Suppressor macrophage treated with lipopolysaccharide for 4 hours (primary cell): ENCODE data around the gene IFNGR1.

Experiments used
- DNase-seq: peaks from one replicate; pipeline ENCODE4 v3.0.0-alpha.2; 2020

The IFNGR1 gene

DNA sequence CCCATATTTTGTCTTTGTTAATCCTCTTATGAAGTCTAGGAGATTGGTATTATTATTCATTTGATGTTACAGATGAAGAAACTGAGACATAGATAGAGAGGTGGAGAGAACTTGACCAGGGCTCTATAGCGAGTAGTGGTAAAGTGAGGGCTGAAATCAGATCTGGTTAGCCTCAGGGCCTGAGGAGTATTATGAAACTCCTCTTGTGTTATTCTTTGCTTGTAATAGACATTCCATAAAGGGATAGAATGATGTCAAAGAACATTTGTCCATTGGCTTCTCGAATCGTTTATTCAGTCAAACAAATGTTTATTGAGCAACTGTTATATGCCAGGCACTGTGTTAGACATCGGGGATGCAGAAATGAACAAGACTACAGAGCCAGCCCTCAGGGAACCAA is 45.7 kb downstream of the IFNGR1 start, which contains the start of gene IL22RA2:
Gene IL22RA2 (minus strand): TSS at position 144 of the 400 bp plus-strand sequence. CDS start 11,895 bp downstream, outside the sequence.
- DNase-seq, result no peak

DNA sequence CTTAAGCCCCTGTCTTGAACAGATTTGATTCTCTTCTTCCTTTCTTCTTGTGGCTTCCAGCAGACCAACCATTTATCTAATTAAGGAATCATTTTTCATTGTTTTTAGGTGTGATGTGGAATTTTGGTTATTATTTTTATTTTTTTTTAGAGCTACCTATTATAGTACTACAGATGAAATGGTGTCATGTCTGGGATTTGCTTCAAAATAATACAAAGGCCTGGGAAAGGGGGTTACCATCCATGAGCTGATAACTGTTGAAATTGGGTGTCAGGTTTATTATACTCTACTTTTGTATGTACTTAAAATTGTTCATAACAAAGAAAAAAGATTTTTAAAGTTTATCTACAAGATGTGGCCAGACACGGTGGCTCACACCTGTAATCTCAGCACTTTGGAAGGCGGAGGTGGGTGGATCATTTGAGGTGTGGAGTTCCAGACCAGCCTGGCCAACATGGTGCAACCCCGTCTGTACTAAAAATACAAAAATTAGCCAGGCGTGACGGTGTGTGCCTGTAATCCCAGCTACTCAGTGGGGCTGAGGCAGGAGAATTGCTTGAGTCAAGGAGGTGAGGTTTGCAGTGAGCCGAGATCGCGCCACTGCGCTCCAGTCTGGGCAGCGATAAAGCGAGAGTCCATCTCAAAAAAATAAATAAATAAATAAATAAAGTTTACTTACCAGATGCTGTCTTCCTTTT is 46.3 kb downstream of the IFNGR1 start:
- DNase-seq, result no peak

DNA sequence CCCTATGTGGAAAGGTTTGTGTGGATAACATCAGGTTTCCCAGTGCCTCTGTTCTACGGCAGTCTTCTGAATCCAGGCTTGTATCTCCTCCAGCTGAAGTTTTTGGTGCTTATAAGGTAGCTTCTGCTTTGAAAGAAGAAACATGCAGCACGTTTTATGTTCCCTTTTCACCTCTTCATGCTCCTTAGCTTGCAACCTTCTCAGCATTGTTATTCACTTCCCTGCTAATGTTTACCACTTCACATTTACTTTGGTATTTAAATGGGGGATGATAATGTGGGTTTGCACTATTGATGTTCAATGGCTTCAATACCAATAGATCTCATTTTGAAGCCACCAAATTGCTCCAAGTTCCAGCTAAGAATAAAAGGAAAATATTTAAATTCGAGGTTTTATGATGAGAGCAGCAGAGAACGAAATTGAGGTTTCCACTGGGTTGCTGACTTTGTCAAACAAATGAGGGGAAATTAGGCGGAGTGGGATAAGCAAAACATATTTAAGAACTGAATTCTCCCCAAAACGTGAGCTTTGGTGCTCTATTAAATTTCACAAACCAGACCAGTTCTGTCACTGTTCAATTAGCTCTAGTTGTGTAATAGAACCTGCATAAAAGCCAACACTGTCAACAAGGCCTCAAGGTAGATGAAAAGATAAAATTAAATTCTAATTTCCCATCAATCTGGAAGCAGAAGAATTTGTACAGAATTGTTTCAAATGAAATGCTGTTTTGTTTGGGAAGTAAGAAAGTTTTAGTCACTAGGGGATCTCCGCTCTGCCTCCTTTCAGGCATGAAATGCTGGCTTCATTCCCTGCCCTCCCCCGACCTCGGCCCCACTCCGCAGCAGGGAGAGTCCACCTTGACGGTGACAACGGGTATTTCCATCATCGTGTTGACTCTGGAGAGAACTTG is 47.1 kb downstream of the IFNGR1 start:
- no peak for DNase-seq

DNA sequence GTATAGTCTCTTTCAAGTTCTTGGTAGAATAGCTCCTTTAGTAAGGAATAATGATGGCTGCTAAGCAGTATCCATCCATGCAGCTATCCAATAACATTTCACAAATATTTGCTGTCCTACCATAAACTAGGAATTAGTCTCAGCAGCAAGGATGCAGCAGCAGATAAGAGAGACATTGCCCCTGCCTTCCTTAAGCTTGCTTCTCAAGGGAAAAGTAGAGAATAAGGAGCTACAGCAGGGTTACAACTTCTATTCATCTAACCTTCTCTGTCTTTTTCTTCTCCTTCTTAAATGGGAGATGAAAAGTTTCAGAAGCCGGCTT is 48.2 kb downstream of the IFNGR1 start:
- DNase-seq, result no peak

DNA sequence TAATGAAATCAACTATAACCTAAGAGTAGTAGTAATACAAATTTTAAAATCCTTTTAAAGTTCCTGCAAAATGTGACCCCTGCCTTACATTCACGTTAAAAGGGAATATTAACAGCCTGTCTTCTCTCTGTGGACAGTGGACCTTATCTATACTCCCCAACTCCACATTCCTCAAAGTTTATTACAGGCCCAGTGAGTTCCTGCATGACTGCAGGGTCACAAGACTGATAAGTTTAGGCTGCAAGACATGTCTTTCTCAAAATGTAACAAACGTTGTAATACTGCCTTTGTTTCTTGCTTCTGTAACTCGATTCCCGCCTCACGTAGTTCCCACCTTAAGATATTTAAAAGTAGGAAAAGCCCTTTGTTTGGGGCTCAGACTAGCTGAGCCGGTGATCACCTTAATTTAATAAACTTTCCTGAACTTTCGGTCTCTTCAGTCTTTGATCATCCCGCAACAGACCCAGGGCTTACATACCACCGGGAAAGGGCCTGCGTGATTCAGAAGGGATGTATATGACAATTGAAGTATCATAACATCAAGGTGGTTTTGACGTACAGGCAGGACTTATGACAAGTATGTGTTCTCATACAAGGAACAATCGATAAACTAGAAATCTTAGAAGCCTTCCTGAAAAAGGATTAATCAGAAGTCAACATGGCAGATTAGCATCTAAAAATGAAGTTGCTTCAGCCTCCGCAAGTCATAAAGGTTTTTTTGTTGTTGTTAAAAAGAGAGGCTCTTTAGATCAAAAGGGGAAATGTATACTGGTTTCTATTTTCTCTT is 48.7 kb downstream of the IFNGR1 start:
- no peak for DNase-seq

DNA sequence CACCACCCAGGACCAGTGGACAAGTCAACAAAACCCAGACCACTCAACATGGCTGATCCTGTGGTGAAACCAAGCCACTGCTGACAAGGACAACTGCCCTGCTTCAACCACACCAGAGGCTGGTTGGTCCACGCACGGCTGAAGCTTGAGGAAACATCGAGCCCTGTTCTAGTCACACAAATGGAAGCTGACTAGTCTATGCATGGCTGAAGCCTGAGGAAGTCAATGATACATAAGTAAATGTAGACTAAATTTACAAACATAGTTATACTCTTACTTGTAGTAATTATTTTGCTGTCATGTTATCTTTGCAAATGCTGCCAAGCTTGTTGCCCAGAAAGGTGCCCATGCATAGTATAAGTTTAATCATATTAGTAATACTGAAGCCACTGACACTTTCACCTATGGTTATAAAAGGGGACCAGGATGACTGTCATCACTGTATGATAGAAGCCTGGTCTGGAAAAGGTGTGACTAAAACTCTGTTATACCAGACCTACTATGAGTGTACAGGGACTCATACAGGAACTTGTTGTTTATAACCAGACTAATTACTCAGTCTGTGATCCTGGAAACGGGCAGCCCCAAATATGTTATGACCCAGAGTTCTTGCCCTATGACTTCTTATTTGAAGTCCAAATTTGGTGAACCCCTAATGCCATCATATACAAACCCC is 51.3 kb downstream of the IFNGR1 start:
- no peak for DNase-seq

DNA sequence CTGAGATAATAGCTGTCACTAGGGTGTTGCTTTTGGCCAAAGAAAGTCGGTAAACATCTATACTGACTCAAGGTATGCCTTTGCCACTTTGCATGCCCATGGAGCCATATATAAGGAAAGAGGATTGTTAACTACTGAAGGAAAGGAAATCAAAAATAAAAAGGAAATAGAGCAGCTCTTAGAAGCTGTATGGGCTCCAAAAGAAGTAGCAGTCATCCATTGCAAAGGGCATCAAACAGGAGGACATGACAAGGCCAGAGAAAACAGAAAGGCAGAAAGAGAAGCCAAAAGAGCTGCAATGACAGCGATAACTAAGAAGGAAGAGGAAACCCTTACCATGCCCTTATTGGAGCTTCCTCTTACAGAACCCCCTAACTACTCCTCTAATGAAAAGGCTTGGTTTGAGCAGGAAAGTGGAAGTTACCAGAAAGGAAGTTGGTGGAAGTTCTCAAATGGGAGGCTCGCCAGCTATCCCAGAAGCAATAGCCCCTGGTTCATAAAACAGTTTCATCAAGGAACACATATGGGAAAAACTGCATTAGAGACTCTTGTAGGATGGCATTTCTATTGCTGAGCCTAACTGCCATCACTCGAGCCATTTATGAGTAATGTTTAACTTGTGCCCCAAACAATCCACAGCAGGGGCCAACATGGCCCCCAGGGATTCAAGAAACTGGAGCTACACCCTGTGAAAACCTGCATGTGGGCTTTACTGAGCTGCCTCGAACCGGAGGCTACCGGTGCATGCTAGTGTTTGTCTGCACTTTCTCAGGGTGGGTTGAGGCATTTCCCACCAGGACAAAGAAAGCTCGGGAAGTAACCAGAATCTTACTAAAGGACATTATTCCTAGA is 52.7 kb downstream of the IFNGR1 start:
- DNase-seq, result peak; percentile 65

DNA sequence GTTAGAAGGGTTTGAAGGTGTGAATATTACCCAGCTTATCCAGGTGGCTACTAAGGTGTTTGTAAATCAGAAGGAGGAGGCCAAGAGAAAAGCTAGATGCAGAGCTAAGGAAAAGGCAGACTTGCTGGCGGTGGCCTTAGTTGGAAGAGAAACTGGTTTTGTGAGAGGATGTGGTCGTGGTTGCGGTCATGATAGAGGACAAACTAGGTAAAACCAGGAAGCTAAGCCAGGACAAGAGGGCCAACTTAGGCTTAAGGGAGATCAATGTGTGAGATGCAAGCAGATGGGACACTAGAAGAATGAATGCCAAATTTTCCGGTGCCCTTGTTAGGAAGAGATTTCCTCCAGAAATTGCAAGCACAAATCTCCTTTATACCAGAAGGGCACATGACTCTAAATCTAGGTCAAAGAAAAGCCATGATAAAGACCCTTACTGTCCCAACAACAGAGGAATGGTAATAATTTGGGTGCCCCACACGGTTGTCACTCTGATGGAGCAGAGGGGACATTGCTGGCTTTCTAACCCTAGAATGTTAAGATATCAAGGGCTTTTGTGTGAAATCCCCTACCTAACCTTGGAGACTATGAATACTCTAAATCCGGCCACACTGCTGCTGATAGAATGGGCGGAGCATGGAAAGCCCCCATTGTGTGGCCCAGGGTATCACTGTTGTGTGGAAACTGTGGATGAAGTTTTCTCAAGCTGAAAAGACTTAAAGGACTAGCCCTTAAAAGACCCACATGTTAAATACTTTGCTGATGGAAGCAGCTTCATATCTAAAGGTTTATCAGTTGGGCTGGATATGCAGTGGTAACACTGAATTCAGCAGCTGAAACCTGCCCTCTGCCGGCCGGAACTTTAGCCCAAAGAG is 53.6 kb downstream of the IFNGR1 start:
- no peak for DNase-seq

DNA sequence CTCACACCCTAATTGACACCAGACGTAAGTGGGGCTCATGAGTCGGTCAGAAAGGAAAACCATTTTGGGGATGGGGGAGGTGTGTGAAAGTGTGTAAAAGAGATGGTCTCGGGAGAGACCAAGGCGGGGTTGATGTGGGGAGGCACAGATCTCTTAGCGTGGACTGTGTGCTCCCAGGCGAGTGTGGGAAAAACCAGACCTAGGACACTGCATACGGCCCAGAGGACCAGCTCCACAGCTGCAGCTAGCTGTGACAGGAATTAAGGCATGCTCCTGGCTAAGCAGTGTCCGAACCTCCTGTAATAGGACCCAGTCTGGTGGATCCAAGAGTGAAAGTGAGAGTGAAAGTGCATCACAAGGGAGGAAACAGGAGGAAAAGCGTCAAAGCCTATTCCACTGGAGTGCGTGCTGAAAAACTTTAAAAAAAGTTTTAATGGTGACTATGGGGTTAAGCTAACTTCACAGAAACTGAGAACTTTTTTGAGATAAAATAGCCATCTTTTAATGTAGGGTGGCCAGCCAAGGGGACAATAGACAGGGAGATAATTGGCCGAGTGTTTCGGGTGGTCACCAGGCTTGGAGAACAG is 55.4 kb downstream of the IFNGR1 start:
- DNase-seq, result no peak

DNA sequence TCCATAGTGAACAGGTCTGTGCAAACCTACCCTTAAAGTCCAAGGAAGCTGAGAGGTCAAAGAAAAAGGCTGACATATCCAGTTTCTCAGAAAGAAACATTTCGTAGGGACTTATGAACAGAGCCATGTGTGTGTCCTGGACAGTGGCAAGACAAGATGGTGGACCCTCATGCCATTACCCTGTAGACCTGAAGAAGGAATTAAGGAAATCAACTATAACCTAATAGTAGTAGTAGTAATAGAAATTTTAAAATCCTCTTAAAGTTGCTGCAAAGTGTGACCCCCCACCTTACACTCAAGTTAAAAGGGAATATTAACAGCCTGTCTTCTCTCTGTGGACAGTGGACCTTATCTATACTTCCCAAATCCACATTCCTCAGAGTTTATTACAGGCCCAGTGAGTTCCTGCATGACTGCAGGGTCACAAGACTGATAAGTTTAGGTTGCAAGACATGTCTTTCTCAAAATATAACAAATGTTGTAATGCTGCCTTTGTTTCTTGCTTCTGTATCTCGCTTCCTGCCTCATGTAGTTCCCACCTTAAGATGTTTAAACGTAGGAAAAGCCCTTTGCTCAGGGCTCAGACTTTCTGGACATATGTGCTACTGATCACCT is 56.4 kb downstream of the IFNGR1 start:
- peak; percentile 33 for DNase-seq

DNA sequence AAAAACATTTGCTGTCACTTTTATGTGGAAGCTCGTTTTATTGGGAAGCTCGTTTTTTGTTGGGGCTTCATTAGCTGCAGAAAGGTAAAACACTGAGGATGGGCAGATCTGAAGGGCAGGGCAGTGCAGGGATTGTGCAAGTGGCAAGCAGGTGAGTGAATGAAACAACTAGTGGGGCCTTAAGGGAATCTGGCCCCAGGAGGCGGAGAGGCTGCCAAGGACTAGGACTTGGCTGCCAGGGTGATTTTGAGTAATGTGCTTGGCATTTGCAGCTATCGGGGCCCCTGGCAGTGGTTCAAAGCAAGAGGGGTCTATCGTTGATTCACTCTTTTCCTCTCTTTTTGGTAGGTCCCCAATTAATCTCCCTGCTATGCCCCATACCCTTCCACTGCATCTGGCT is 57.2 kb downstream of the IFNGR1 start:
- no peak for DNase-seq

DNA sequence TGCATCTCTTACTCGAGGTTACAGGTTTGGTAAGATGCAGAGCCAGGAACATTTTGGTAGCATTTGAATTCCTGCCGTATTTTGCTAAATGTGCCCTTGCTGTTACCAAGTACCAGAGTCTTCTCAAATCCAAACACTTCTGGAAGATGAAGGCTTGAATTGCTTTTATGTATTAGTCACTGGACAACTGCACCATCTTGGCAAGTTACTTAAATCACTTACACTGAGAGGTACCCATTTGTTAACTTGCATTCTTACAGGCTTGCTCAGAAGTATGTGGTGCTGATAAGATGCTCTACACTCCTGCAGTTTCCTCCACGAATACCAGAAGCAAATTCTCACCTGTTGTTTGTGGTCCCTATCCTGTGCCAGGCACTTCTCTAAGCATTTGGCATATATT is 58.4 kb downstream of the IFNGR1 start:
- no peak for DNase-seq

DNA sequence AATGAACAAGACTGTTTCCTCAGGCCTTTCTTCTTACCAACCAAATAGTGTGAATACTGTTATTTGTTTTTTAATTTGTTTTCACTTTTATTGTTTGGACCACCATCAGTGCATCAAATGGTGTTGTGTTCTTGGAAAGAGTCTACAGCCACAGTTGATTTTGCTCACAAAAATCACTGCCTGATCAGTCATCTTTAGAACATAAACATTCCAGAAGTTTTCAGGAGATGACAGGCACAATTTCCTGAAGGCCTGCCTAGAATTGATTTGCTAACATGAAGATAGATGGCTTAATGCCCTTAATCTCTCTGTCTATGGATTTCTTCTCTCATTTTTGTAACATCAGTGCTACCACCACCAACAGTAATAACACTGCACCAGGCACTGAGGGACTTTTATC is 59.3 kb downstream of the IFNGR1 start:
- no peak for DNase-seq

DNA sequence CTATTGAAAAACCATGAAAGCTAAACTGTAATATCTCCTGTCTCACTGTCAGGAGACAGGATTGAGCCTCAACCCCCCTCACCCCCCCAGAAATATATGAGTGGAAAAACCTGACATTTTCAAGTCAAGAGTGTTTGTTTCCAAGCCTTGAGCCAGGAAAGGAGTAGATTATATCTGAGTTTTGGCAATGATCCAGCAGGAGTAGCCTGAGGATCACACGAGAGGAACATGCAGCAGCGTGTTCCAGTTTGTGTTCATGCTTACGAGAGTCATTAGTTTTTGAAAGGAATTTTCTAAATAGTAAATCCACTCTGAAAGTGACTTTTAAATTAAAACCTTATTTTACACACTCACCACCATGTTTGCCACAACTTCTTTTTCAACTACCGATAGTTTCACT is 61.6 kb downstream of the IFNGR1 start:
- no peak for DNase-seq

DNA sequence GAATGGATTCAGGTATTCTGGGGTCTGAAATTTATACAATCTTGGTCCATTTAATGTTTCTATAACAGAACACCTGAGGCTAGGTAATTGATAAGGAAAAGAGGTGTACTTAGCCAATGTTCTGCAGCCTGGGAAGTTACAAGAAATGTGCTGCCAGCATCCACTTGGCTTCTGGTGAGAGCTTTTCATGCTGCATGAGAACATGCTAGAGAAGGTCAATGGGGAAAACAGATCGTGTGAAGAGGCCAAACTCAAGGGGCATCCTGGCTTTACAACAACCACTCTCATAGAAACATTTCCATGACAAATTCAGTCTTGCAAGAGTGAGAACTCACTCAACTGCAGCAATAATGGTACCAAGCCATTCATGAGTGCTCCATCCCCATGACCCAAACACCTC is 62.5 kb downstream of the IFNGR1 start:
- no peak for DNase-seq

DNA sequence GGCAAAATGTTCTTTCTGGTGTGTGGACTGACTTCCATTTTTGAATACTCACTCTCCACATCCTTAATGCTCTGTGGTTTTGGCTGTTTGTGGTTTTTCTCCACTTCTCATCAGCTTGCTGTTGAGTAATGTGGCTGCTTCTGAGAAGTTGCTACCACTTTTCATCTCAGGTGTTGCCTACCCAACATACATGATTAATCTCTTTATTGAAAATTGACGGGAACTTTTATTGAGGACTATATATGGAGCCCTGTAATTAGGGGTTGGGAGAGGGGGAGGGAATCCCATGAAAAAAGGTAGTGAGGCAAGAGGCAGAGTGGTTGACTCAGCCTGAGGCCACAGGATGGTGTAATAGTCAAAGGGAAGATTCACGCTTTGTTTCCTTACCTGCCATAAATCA is 63.4 kb downstream of the IFNGR1 start:
- peak; percentile 69 for DNase-seq

DNA sequence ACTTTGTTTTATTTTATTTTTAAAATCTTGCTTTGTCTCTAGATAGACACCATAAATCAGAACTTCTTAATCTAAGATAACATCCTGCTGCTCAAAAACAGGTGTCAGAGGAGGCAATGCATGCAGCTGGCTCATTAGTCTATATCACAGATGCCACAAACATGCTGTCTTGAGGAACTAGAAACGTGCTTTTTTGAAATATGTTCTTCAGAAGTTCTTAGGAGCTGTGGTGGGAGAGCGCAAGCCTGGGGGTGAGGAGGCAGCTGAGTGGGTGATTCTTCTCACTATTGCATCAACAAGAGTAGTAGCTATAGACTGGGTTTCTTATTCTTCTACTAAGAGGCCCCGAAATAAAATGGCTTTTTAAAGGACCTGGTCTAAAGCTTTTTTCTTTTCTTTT is 69.1 kb downstream of the IFNGR1 start:
- peak; percentile 41 for DNase-seq

DNA sequence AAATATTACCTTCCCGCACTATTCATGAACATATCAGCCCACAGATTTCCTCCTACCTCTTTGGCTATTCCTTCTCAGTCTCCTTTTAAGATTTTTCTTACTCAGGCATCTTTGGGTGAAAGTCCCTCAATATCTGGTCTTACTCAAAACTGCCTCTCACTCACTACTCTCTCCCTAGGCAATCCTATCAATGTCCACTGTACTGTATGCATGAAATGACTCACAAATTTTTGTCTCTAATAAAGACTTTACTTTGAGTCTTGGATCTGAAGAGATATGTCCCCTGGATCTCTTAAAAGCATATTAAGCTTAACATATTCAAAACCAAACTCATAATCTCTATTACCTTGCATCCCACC is 70.2 kb downstream of the IFNGR1 start:
- DNase-seq, result no peak

DNA sequence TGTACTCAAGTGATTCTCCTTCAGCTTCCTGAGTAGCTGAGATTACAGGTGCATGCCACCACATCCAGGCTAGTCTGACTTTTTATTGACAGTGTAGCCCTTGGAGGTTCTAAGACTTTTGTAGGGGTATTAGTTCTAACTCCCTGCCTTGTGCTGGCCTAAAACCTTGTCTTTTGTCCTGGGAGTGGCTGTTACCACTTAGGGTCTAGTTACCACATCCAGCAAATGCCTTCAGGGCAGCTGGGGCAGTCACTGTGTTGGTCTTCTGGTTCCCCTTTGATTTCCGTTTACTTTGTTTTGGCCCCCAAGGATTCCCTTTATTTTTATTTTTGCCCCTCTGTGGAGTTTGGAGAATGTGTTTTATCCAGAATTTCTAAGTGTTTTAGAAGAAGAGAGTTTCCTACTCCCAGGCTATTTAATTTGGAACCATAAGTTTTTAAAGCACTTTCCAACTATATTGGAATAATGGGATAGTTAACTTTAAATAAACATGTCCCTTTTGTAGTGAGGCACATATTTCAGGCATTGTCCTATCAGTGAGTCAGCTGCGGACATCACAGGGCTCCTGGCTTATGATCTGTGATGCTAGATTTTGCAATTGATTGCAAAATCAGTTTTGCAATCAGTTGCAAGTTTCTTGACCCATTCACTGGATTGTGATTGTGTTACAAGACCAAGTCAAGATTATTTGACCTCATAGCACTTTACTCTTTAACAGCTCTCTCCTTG is 70.7 kb downstream of the IFNGR1 start:
- DNase-seq, result peak; percentile 94
